Stimulated activated CD4-positive, alpha-beta T cell treated with anti-CD3 and anti-CD28 coated beads, Interleukin-1b, Interleukin-23, amount 100 ng/mL, for 1 hour (primary cell): Measurements from ENCODE around the gene PSD2.
A peak's percentile ranks its signal among the peaks of the same experiment; 100 is the strongest.
"Not testable (repeated sequence)": the region's sequence is repeated elsewhere in the genome, so short reads cannot be mapped to it uniquely, and the experiment has no call there.

ENCODE experiments used
- DNase-seq, 2 donors: peaks; one replicate each; pipeline ENCODE4 v3.0.0-alpha.2; 2020; ENCODE audit warnings: low read depth in 2 of 2

Gene PSD2

DNA sequence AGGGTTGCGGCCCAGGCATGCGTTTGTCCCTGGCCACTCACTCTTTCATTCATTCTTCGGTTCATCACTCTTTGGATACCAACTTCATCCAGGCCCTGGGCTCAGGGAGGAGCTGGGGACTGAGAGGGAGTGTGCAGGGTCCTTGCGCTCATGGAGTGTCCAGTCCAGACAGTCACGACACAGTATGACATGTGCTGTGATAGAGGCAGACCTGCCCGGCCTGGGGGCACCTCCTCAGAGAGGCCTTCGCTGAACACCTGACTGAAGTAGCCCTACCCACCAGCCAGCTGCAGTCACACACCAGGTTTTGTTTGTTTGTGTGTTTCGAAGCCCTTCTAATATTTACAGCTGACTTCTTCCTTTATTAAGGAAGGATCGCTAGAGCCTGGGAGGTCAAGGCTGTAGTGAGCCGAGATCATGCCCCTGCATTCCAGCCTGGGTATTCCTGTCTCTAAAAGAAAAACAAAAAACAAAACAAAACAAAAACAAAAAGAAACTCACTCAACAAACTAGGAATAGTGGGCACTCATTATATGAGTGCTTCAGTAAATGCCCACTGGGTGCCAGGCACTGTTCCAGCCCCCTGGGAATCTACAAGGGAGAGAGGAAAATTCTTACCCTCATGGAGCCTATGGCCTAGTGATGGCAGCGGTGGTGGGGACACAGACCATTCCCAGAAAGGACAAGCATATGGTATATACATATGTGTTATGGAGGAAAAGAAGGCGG, 6.3 kb upstream of the PSD2 start:
- DNase-seq: no peak

DNA sequence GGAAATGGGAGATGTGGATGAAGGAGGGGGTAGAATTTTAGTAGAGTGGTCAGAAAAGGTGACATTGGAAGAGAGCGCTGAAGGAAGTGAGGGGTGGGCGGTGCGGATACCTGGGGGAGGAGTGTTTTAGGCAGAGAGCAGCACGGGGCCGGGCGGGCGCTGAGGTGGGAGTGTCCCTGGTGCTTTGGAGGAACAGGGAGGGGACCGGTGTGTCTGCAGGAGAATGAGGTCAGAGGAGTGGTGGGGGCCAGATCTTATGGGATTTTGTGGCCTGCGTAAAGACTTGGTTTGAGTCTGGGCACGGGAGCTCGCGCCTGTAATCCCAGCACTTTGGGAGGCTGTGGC, 5.8 kb upstream of the PSD2 start:
- DNase-seq: no peak

- no peak for DNase-seq
Observed at GRCh38 chr5:139792218-139792617, 3.4 kb upstream of the PSD2 start.

GRCh38 chr5:139792655-139793054, 3.0 kb upstream of the PSD2 start:
- not testable (repeated sequence) for DNase-seq

DNA sequence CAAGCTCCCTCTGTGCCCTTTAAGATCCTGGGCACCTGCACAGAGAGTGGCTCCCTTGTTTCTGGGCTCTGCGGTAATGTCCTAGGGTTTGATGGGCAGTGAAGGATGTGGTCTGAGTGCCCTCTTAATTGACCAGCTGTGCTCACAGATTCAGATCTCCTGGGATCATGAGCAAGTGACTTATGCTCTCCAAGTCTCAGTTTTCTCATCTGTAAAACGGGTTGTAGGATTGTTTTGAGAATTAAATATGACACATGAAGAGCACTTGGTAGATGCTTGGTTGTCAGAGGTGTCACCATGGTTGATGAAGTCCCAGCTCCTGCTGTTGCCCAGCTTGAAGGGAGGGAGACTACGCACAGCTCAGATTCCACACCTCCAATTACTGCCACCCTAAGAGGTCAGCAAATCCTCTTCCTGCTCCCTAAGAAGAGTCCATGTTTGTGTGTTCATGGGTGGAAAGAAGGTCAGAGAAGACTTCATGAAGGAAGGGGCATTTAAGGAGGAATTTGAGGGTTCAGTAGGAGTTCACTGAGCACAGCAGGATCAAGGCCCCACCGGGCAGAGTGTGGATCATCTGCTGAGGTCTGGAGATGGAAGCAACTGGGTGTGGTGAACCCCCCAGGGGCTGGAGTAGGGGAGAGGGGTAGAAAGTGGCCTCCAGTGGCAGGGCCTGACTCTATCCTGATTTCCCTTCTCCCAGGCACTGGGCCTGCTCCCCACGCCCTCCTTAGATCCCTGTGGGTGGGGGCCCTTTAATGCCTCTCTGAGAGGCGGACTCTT, 1.4 kb upstream of the PSD2 start:
- no peak for DNase-seq

DNA sequence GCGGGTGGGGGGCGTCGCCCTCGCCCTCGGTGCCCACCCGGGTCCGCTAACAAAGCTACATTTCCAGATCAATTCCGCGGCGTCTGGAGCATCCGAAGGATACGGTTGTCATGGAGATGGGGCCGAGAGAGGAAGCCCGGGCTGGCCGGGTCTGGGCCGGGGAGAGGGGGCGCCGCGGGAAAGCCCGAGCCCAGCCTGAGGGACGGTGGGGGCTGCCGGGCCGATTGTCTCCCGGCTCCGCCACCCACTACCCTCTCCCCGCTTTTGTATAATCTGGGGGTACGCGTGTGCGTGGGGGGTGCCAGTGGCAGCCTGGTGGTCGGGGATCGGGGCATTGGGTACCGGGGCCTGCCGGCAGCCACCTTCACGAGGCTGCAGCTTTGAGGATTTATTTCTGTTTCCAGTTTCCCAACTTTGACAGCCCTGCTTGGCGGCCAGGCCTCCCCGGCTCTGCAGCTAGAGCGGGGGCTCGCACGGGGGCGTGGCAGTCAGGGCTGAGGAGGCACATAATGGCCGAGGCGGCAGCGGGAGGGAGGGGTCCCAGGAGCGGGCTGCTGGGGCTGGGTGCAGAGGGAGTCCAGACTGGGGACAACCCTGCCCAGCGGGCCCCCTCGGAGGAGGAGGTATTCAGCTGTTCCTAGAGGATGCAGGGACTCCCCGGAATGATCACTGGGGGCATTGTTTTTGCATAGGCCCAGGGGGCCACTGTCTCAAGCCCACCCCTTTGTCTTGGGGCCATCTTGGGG, 626 bp downstream of the PSD2 start:
- no peak for DNase-seq

- no peak for DNase-seq
Observed at GRCh38 chr5:139797335-139797734, 1.7 kb downstream of the PSD2 start.

DNA sequence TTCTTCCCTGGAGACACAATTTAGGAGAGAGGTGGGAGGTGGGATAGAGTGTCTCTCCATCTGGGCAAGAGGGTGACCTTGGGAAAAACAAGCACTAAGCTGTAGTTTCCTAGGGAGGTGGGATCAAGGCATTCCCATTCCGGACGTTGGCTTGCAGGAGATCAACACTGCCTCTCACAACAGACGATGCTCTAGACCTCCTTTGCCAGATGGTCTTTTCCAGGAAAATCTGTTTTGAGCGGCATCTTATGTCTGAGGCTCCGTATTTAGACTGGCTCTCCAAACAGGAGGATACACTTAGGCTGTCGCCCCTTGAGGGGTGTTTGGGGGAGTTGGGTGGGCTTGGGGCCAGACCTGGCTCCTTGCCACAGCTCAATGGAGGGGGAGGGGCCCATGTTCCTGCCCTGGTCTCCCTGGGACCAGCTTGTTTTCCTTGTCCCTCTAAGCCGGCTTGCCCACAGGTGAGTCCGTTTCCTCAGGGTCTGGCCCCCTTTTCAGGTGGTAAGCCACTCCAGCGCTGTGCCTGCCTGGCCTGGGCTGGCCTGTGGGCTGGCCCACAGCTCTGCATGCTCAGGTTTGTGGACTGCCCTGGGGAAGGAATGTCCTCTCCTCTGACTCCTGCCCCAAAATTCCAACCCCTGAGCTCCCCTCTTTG, 2.4 kb downstream of the PSD2 start:
- no peak for DNase-seq

DNA sequence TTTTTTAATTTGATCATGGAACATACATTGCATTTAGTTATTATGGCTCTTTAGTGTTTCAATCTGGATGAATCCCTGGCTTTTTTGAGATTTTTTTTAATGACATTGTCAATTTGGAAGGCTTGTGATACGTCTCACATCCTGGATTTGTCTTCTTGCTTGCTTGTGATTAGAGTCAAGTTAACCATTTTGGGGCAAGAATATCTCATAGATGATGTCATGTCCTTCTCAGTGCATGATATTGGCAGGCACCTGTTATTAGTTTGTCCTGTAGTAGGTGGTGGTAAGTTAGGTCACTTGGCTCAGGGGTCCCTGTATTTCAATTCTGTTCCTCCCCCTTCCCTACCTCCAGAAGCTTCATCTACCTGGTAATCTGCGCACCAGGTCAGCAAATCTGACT, 3.3 kb downstream of the PSD2 start:
- no peak for DNase-seq

DNA sequence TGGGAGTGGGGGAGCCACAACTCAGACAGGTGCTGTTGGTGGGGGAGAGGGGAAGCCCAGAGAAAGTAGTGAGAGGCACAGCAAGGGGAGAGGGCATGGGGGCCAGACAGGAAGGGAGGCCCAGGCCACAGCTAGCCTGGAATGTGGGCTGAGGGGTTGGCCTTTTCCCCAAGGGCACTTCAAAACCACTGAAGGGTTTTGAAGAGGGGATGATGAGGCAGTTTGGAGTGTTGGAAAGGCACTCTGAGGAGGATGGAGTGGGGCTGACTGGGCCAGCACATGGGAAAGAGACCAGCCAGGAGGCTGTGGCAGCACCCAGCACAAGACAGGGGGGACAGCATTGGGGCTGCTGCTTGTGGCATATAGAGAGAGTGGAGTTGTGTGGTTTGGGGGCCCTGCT, 3.8 kb downstream of the PSD2 start:
- DNase-seq: no peak

DNA sequence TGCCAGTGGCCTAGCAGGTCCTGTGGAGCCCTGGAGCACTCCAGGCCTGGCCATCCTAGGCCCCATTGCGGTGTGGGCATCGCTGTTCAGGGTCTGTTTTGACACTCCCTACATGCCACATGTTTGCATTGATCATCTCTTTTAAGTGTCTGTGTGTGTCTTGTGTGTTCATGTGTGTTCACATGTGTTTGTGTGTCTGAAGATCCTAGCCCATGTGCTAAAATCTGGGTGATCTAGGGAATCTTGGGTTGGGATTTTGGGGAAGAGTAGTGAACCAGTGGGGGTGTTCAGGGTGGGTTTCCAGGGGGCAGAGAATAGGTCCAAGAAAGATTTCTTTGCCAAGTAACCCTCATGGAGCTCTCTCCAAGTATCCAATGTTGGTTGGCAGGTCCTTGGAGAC, 8.4 kb downstream of the PSD2 start:
- no peak for DNase-seq

DNA sequence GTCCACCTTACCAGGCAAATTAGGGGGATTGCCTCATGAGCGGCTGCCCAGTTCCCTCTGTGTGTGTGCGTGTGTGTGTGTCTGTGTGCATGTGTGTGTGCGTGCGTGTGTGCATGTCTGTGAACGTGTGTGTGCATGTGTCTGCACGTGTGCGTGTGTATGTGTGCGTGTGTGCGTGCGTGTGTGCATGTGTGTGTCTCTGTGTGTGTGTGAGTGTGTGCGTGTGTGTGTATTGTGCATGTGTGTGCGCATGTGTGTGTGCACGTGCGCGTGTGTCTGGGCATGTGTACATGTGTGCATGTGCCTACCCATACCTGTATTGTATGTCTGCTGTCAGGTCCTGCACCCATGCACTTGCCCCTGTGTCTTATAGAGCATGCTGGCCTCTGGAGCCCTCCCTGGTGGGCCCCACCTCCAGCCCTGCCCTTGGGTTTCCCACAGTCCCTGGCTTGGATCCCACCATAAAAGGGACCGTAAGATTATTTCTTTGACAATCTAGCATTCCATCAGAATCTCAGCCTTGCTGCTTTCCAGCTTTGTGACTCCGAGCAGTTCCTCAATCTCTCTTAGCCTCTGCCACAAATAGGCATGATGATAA, 9.3 kb downstream of the PSD2 start:
- no peak for DNase-seq

GRCh38 chr5:139805545-139805944, 9.9 kb downstream of the PSD2 start:
- no peak for DNase-seq

DNA sequence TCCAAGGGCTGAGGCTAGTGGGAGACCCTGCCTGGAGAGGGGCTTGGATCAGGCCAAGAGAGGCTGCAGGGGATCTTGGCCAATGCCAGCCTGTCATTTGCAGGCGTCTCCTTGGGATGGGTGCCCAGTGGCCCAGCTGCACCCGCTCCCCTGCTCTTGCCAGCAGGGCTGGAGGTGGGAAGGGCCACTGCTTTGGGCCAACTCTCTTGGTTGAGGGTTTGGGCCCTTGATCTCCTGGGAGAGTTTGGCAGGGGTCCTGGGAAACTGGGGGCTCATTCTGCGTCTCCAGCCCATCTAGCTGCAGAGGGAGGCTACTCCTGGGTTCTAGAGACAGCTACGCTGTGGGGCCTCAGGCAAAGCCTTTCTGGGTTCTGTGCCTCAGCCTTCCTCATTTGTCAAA, 10.5 kb downstream of the PSD2 start:
- DNase-seq: no peak

GRCh38 chr5:139806726-139807646, 11.4 kb downstream of the PSD2 start:
- DNase-seq: no peak

DNA sequence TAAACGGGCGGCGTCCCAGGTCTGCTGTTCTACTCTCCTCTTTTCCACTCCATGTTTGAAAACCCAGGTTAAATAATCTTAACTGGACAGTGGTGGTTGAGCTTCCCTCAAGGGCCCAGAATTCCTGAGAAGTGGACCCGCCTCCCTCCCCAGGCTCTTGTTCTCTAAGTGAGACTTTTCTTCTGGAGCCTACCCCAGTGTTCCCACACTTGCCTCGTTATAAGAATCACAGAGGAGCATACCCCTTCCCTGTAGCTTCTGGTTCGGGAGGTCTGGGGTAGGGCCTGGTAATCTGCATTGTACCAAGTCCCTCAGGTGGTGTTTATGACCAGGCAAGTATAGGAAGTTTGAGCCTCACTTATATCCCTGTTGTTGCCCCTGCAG, 12.0 kb downstream of the PSD2 start:
- DNase-seq: no peak

GRCh38 chr5:139808481-139809330, 13.1 kb downstream of the PSD2 start:
- peak in 1 of 2 donors; percentile 5 for DNase-seq

GRCh38 chr5:139809331-139809810, 13.8 kb downstream of the PSD2 start:
- no peak for DNase-seq

GRCh38 chr5:139810341-139811273, 15.0 kb downstream of the PSD2 start:
- no peak for DNase-seq
